ENCODE data around the gene MATN1.
"Not testable (repeated sequence)": the region's sequence is repeated elsewhere in the genome, so short reads cannot be mapped to it uniquely, and the experiment has no call there.

MATN1 gene

DNA sequence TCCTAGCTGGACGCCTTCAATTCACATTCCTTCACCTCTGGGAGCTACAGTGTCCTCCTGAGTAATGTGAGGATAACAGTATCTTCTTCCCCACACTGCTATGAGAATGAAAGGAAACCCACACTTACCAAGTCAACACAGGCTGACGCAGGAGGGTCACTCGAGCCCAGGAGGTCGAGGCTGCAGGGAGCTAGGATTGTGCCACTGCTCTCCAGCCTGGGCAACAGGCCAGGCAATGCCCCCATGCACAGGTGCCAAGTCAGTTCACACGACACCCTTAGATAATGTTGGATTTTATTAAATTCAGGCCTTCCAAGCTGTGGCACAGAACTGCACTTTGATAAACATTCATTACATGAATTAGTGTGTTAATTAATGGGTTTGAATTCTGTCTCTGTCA, 31.9 kb downstream of the MATN1 start:
- no peak overlapping the region for H3K4me3 ChIP-seq (ENCODE audit: low read depth, low read length)
- no peak for TF ChIP-seq CTCF (IDR thresholded peaks at IDR 0.05; ENCODE audit: low read depth, low read length)

DNA sequence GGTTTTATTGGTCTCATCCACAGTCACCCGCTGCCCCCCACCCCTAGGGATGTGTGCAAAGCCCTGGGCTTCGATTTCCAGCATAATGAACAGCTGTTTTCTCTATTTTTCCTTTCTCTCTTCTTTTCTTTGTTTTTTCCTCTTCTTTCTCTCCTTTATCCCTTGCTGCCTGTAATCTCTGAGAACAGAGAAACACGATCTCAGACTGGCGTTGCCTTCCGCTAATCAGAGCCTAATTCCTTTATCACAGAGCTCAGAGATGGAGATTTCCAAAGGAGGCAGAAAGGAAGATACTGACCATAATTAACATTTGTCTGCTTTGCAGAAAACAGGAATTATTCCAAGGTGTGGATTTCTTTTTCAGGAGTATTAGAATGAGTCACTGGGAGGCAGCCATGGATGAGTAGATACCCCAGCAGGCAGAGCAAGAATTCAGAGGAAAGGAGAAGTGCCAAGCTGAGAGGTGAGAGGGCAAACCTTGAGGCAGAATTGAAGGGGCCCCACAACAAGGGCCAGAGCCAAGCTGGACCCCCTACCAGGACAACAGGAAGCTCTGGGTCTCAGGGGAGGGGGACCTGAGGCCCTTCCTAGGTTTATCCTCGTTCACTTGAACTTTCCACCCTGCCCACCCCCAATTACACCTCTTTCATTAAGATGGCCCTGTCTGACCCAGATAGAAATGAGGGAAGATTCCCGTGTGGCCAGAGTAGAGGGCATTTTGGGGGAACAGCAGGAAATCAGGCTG, 33.3 kb downstream of the MATN1 start:
- TF ChIP-seq CTCF (IDR thresholded peaks at IDR 0.05; ENCODE audit: low read depth, low read length) = no peak
- H3K4me3 ChIP-seq (ENCODE audit: low read depth, low read length) = no peak overlapping the region

DNA sequence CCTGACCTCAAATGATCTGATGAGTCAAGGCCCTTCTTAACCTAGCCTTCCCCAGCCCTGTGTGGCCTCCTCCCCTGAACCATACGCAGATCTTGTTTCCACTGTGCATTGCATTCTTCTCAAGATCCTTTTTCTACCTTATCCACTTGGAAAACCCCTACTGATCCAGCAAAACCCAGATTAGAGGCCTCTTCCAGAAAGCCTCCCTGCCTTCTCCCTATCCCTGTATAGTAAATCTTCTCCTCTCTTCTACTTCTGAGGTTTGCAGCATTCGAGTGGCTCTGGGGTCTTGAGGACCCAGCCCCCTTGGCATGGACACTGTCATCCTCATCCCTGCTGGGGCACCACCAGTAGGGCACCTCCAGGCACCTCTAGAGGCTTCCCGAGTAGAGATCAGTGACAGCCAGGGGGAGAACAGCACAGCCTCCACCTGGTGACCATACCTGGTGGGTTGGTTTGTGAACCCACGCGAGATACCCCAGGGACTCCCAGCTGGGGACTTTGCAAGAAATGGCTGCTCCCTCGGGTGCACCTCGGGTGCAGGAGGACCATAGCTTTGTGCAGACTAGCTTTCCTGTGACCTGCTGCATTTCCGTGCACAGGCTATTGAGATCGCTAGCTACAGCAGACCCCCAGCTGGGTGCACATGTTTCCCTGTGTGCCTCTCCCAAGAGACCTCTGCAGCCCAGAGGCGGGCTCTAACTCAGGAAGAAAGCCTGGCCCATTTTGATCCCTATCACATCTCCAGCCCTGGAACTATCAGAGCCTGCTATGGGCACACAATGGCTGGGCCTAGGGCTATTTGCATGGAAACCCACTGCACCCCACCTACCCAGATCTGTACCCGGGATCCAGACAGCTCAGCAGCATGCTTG, 34.2 kb downstream of the MATN1 start:
- no peak overlapping the region for H3K4me3 ChIP-seq (ENCODE audit: low read depth, low read length)
- TF ChIP-seq CTCF (IDR thresholded peaks at IDR 0.05; ENCODE audit: low read depth, low read length) = no peak

GRCh38 chr1:30688516-30688915, 34.9 kb downstream of the MATN1 start:
- not testable (repeated sequence) for H3K4me3 ChIP-seq (ENCODE audit: low read depth, low read length)

DNA sequence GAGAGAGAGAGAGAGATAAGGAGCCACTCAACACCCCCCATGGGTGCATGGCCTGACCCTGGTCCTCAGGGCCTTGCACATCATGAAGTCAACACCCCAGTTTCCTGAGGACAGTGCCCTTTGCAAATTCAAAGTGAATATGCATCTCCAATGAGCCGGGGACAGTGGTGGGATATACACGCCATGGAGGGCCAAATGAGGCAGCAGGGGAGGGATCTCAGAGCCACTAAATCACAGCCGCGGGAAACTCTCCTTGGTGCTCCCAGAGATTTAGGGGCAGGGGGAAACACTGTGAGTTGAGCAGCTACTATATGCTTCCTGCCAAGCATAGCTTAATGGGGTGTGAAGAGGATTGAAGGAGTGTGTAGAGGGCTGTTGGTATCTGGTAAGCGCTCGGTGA, 35.5 kb downstream of the MATN1 start:
- H3K4me3 ChIP-seq (ENCODE audit: low read depth, low read length) = no peak overlapping the region
- TF ChIP-seq CTCF (IDR thresholded peaks at IDR 0.05; ENCODE audit: low read depth, low read length) = no peak

DNA sequence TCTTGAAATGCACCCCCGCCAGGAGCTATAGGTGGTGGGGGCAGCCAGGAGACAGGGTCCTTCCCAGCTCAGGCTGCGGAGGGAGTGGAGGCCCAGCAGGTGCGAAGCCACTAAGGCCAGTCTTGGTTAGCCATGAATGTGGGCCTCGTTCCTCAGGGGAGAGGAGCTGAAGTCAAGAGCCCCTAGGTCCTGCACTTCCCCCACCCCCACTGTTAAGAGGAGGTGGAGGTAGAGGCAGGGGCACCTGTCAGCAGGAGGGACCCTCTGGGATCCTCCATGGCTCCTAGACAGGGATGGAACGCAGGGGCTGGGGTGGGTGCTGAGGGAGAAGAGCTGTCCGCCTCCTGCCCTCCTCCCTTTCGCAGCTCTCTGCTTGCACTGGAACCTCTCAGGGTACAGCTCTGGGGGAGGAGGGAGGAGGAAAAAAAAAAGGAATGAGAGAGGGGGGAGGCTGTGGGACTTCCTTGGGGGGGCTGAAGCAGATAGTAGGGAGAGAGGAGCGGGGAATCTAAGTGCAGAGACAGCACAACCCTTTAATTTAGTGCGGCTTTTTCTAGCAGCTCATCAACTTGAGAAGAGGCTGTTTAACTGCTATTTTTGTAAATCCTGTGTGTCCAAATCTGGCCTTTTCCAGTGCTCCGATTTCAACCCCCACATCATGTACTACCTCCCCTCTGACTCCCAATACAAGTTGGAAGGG, 37.0 kb downstream of the MATN1 start:
- no peak overlapping the region for H3K4me3 ChIP-seq (ENCODE audit: low read depth, low read length)
- no peak for TF ChIP-seq CTCF (IDR thresholded peaks at IDR 0.05; ENCODE audit: low read depth, low read length)

DNA sequence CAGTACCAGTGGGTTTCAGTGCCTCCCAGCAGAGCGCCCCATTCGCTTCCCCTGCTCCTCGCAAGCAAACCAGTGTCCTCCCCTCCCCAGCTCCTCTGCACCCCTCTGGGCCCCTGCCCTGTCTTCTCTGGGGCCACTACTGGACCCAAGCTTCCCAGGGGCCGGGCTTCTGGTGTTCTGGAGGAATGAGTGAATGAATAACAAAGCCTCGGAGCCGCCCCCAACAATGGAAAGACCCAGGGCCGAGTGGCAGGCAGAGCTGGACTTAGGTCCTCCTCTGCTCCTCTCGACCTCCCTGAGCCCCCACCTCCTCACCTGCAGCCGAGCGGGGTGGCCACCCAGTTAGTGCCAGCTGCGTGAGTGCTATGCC, 37.6 kb downstream of the MATN1 start:
- no peak overlapping the region for H3K4me3 ChIP-seq (ENCODE audit: low read depth, low read length)
- TF ChIP-seq CTCF (IDR thresholded peaks at IDR 0.05; ENCODE audit: low read depth, low read length) = no peak
